NB4 (cell line): ENCODE data around the gene C19orf85.

Source experiments
- POLR2A ChIP-seq: IDR thresholded peaks from 2 replicates; pipeline ENCODE4 v1.6.1; 2011; ENCODE audit warnings: mild to moderate bottlenecking; ENCODE audit not compliant: insufficient read length; ENCODE audit errors: extremely low read depth
- TF ChIP-seq, protein P1 (sequence below): IDR thresholded peaks from one replicate; pipeline ENCODE4 v1.5.1; 2012; ENCODE audit warnings: low read depth, low read length

DNA sequence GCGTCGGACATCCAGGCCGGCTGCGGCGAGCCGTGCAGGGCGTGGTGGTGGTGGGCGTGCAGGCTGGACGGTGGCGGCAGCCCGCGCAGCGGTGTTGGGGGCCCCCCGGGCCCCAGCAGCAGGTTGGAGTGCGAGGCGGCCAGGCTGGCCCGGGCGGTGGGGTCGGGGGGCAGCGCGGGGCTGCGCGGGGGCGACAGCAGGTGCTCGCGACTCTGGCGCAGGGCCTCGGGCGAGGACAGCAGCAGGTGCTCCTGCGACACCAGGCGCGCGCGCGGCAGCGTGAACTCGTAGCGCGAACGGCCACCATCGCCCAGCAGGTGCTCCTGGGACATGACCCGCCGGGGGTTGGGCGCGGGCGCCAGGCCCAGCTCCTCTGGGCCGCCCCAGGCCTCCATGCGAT lies 31.3 kb downstream of the C19orf85 start:
- TF ChIP-seq, protein P1, sequence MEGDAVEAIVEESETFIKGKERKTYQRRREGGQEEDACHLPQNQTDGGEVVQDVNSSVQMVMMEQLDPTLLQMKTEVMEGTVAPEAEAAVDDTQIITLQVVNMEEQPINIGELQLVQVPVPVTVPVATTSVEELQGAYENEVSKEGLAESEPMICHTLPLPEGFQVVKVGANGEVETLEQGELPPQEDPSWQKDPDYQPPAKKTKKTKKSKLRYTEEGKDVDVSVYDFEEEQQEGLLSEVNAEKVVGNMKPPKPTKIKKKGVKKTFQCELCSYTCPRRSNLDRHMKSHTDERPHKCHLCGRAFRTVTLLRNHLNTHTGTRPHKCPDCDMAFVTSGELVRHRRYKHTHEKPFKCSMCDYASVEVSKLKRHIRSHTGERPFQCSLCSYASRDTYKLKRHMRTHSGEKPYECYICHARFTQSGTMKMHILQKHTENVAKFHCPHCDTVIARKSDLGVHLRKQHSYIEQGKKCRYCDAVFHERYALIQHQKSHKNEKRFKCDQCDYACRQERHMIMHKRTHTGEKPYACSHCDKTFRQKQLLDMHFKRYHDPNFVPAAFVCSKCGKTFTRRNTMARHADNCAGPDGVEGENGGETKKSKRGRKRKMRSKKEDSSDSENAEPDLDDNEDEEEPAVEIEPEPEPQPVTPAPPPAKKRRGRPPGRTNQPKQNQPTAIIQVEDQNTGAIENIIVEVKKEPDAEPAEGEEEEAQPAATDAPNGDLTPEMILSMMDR = no peak
- no peak for TF ChIP-seq POLR2A
